ENCODE measurements around the gene SIRPG.
"Not testable (repeated sequence)": the region's sequence is repeated elsewhere in the genome, so short reads cannot be mapped to it uniquely, and the experiment has no call there.

The SIRPG gene

GRCh38 chr20:1657556-1658334, at the start of gene SIRPG:
SIRPG (minus strand) TSS chr20:1657779; CDS start chr20:1657714, 65 bp downstream.
- DNase-seq (ENCODE audit: low read depth in 2 of 3, low spot score in 2 of 3): no peak

GRCh38 chr20:1706887-1707286, 49.3 kb upstream of the SIRPG start:
- not testable (repeated sequence) for DNase-seq (ENCODE audit: low read depth in 2 of 3, low spot score in 2 of 3)

- DNase-seq (ENCODE audit: low read depth in 2 of 3, low spot score in 2 of 3): no peak
These were observed 48.5 kb upstream of the SIRPG start for GRCh38 chr20:1706079-1706478.

- no peak for DNase-seq (ENCODE audit: low read depth in 2 of 3, low spot score in 2 of 3)
These were observed 45.3 kb upstream of the SIRPG start for GRCh38 chr20:1702855-1703254.

GRCh38 chr20:1702328-1702727, 44.7 kb upstream of the SIRPG start:
- no peak for DNase-seq (ENCODE audit: low read depth in 2 of 3, low spot score in 2 of 3)

GRCh38 chr20:1700990-1701389, 43.4 kb upstream of the SIRPG start:
- no peak for DNase-seq (ENCODE audit: low read depth in 2 of 3, low spot score in 2 of 3)

GRCh38 chr20:1697592-1697991, 40.0 kb upstream of the SIRPG start:
- DNase-seq (ENCODE audit: low read depth in 2 of 3, low spot score in 2 of 3): no peak

- no peak for DNase-seq (ENCODE audit: low read depth in 2 of 3, low spot score in 2 of 3)
These were observed 39.1 kb upstream of the SIRPG start for GRCh38 chr20:1696521-1697209.

- DNase-seq (ENCODE audit: low read depth in 2 of 3, low spot score in 2 of 3): no peak
These were observed 37.1 kb upstream of the SIRPG start for GRCh38 chr20:1694672-1695071.

GRCh38 chr20:1693427-1693826, 35.8 kb upstream of the SIRPG start:
- no peak for DNase-seq (ENCODE audit: low read depth in 2 of 3, low spot score in 2 of 3)

GRCh38 chr20:1689721-1690120, 32.1 kb upstream of the SIRPG start:
- DNase-seq (ENCODE audit: low read depth in 2 of 3, low spot score in 2 of 3): no peak

- no peak for DNase-seq (ENCODE audit: low read depth in 2 of 3, low spot score in 2 of 3)
These were observed 31.4 kb upstream of the SIRPG start for GRCh38 chr20:1688886-1689538.

- no peak for DNase-seq (ENCODE audit: low read depth in 2 of 3, low spot score in 2 of 3)
These were observed 29.5 kb upstream of the SIRPG start for GRCh38 chr20:1687053-1687452.

- DNase-seq (ENCODE audit: low read depth in 2 of 3, low spot score in 2 of 3): no peak
These were observed 28.7 kb upstream of the SIRPG start for GRCh38 chr20:1686151-1686748.

- no peak for DNase-seq (ENCODE audit: low read depth in 2 of 3, low spot score in 2 of 3)
These were observed 27.9 kb upstream of the SIRPG start for GRCh38 chr20:1685304-1686052.

GRCh38 chr20:1684872-1685271, 27.3 kb upstream of the SIRPG start:
- DNase-seq (ENCODE audit: low read depth in 2 of 3, low spot score in 2 of 3): no peak

- DNase-seq (ENCODE audit: low read depth in 2 of 3, low spot score in 2 of 3): no peak
These were observed 19.1 kb upstream of the SIRPG start for GRCh38 chr20:1676650-1677049.

- DNase-seq (ENCODE audit: low read depth in 2 of 3, low spot score in 2 of 3): no peak
These were observed 17.6 kb upstream of the SIRPG start for GRCh38 chr20:1674990-1675780.

GRCh38 chr20:1674361-1674760, 16.8 kb upstream of the SIRPG start:
- DNase-seq (ENCODE audit: low read depth in 2 of 3, low spot score in 2 of 3): no peak

GRCh38 chr20:1673424-1673823, 15.8 kb upstream of the SIRPG start:
- no peak for DNase-seq (ENCODE audit: low read depth in 2 of 3, low spot score in 2 of 3)

Data from activated CD8-positive, alpha-beta memory T cell treated with anti-CD3 and anti-CD28 coated beads for 48 hours (primary cell).